HepG2 (cell line): ENCODE measurements around the gene DPEP1. TPM values are rescaled to one million over a fixed set of nuclear protein-coding genes. Genes with fewer than 3 reads are reported as not detected.

ENCODE experiments used
- BORCS8-MEF2B ChIP-seq: sonication (generic); formaldehyde crosslinking; IDR thresholded peaks from 2 replicates; pipeline ENCODE4 v1.8.0; 2022; ENCODE audit warnings: mild to moderate bottlenecking, missing genetic modification reagents
- CREM ChIP-seq, 2 experiments: sonication (generic) in 1 of 2; formaldehyde crosslinking in 1 of 2; IDR thresholded peaks; 2 replicates each; pipeline versions ENCODE4 v1.4.0 to v1.6.1; 2016 to 2020; ENCODE audit warnings: antibody characterized with exemption in 1 of 2, mild to moderate bottlenecking in 1 of 2, missing genetic modification reagents in 1 of 2
- ELF1 ChIP-seq: sonication (generic); formaldehyde crosslinking; IDR thresholded peaks from 2 replicates; pipeline ENCODE4 v1.4.0; 2020; ENCODE audit warnings: missing genetic modification reagents
- HNRNPUL1 ChIP-seq: fragments of 200-400 bp; formaldehyde crosslinking; IDR thresholded peaks from 2 replicates; pipeline ENCODE4 v1.6.1; 2017; ENCODE audit warnings: low read depth, mild to moderate bottlenecking, low read length, moderate library complexity
- MYNN ChIP-seq: sonication (generic); formaldehyde crosslinking; IDR thresholded peaks from 2 replicates; pipeline ENCODE4 v1.4.0; 2020; ENCODE audit warnings: mild to moderate bottlenecking, low read depth, missing genetic modification reagents
- PHF5A ChIP-seq: IDR thresholded peaks from one replicate; pipeline ENCODE4 v1.6.1; 2018; ENCODE audit warnings: low read depth, missing genetic modification reagents; ENCODE audit not compliant: unreplicated experiment
- RBAK ChIP-seq: sonication (generic); formaldehyde crosslinking; IDR thresholded peaks from 2 replicates; pipeline ENCODE4 v1.5.1; 2020; ENCODE audit warnings: mild to moderate bottlenecking, missing genetic modification reagents
- SNAPC2 ChIP-seq: sonication (generic); formaldehyde crosslinking; IDR thresholded peaks from 2 replicates; pipeline ENCODE4 v1.8.1; 2022; ENCODE audit warnings: mild to moderate bottlenecking, missing genetic modification reagents
- ZBTB14 ChIP-seq: sonication (generic); formaldehyde crosslinking; IDR thresholded peaks from 2 replicates; pipeline ENCODE4 v1.4.0; 2020; ENCODE audit warnings: missing genetic modification reagents
- ZBTB46 ChIP-seq: sonication (generic); formaldehyde crosslinking; IDR thresholded peaks from 2 replicates; pipeline ENCODE4 v1.4.0; 2020; ENCODE audit warnings: mild to moderate bottlenecking, missing genetic modification reagents, borderline replicate concordance
- ZNF12 ChIP-seq: sonication (generic); formaldehyde crosslinking; IDR thresholded peaks from 2 replicates; pipeline ENCODE4 v1.5.0; 2020; ENCODE audit warnings: missing genetic modification reagents
- ZNF253 ChIP-seq: sonication (generic); formaldehyde crosslinking; IDR thresholded peaks from 2 replicates; pipeline ENCODE4 v1.8.0; 2022; ENCODE audit warnings: mild to moderate bottlenecking, missing genetic modification reagents, borderline replicate concordance
- ZNF558 ChIP-seq: sonication (generic); formaldehyde crosslinking; IDR thresholded peaks from 2 replicates; pipeline ENCODE4 v1.9.0; 2022; ENCODE audit warnings: mild to moderate bottlenecking, missing genetic modification reagents, borderline replicate concordance
- ZNF569 ChIP-seq: sonication (generic); formaldehyde crosslinking; IDR thresholded peaks from 2 replicates; pipeline ENCODE4 v1.5.0; 2020; ENCODE audit warnings: mild to moderate bottlenecking, missing genetic modification reagents, moderate library complexity, borderline replicate concordance
- ZNF784 ChIP-seq: sonication (generic); formaldehyde crosslinking; IDR thresholded peaks from 2 replicates; pipeline ENCODE4 v1.5.1; 2020; ENCODE audit warnings: missing genetic modification reagents, mild to moderate bottlenecking, borderline replicate concordance
- polyA plus RNA-seq, 8 experiments: library from polyadenylated mRNA; depleted of rRNA in 3 of 8; stranded (reverse) in 7 of 8; unstranded in 1 of 8; fragments of >200 nt; fragmentation: Illumina TruSeq in 4 of 8; extraction: Trizol in 4 of 8; gene quantifications; 2 replicates each; pipeline versions ENCODE4 v1.2.1 to v1.2.3, GENCODE V29; 2011 to 2016; ENCODE audit warnings: low read depth in 4 of 8, missing spikeins in 1 of 8, mixed read lengths in 1 of 8; ENCODE audit not compliant: insufficient read depth in 1 of 8
- total RNA-seq, 5 experiments: library from RNA; depleted of rRNA; stranded (reverse); fragments of >200 nt; fragmentation: Illumina TruSeq; extraction: Trizol; gene quantifications; 2 replicates each; pipeline ENCODE4 v1.2.3, GENCODE V29; 2016; ENCODE audit warnings: low read depth in 1 of 5
- TF ChIP-seq, protein P1 (sequence below): sonication (generic); formaldehyde crosslinking; IDR thresholded peaks from 2 replicates; pipeline ENCODE4 v1.4.0; 2020; ENCODE audit warnings: missing genetic modification reagents, borderline replicate concordance
- TF ChIP-seq, protein P2 (sequence below), 2 experiments: sonication (generic) in 1 of 2; formaldehyde crosslinking in 1 of 2; IDR thresholded peaks; 2 replicates each; pipeline versions ENCODE4 v1.5.1 to v1.6.1; 2011 to 2020; ENCODE audit warnings: borderline replicate concordance in 1 of 2, low read depth in 1 of 2, low read length in 1 of 2, mild to moderate bottlenecking in 1 of 2, missing genetic modification reagents in 1 of 2, moderate library complexity in 1 of 2

The DPEP1 gene
- total and polyA plus RNA-seq, 2 of the 13 experiments (the other 11 are each of a cell fraction or from before 2014, with no cell fraction given), result 37.6 to 52.2 TPM

DNA sequence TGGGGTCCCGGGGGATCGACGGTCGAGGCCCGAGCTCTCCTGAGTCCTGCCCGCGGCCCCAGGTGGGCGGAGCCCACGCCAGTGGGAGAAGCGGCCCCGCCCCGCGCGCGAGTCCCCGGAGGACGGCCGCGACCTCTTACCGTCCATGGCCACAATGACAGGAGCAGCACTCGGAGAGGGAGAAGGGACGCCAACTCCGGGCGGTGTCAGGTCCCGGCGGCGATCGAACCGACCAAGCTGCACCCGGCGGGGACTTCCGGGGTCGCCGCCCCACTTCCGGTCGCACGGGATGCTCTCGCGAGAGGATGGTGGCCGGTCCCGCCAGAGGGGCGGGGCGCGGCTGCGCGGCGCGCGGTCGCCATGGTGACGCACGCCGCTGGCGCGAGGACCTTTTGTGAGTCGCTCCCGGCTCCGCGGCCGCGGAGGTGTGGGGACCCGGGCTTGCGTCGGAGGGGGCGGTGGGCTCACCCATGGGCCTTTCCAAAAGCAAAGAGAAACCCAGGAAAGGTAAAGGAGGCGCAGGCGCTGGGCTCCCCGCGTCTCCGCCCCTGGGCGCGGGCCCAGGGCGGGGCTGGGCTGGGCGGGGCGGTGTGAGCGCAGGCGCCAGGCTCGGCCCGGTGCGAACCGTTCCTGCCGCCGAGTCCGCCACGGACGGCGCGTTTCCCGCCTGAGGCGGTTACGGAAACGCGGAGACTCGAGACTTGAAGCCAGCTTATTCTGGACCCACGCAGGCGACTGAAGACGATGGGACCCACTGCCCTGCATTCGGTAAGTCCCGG, 44.2 kb downstream of the DPEP1 start, which contains the start of the genes CHMP1A and SPATA33 (continued):
- TF ChIP-seq MYNN (CRISPR knock-in tag), result peak; percentile 48; the same call in 1 of the 2 replicates
- TF ChIP-seq CREM (IDR thresholded peaks at IDR 0.05), result no peak
- no peak for TF ChIP-seq CREM (CRISPR knock-in tag; IDR thresholded peaks at IDR 0.05)
- peak; percentile 73 for TF ChIP-seq PHF5A (CRISPR knock-in tag)
- peak; percentile 65; the same call in 1 of the 2 replicates for TF ChIP-seq ZBTB14 (CRISPR knock-in tag)
- TF ChIP-seq ZBTB46 (CRISPR knock-in tag), result no peak
- TF ChIP-seq BORCS8-MEF2B, result peak; percentile 77
- TF ChIP-seq ZNF253 (CRISPR knock-in tag), result no peak
- peak; percentile 40; the same call in 1 of the 2 replicates for TF ChIP-seq RBAK
- TF ChIP-seq, protein P1, sequence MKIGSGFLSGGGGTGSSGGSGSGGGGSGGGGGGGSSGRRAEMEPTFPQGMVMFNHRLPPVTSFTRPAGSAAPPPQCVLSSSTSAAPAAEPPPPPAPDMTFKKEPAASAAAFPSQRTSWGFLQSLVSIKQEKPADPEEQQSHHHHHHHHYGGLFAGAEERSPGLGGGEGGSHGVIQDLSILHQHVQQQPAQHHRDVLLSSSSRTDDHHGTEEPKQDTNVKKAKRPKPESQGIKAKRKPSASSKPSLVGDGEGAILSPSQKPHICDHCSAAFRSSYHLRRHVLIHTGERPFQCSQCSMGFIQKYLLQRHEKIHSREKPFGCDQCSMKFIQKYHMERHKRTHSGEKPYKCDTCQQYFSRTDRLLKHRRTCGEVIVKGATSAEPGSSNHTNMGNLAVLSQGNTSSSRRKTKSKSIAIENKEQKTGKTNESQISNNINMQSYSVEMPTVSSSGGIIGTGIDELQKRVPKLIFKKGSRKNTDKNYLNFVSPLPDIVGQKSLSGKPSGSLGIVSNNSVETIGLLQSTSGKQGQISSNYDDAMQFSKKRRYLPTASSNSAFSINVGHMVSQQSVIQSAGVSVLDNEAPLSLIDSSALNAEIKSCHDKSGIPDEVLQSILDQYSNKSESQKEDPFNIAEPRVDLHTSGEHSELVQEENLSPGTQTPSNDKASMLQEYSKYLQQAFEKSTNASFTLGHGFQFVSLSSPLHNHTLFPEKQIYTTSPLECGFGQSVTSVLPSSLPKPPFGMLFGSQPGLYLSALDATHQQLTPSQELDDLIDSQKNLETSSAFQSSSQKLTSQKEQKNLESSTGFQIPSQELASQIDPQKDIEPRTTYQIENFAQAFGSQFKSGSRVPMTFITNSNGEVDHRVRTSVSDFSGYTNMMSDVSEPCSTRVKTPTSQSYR, result peak; percentile 10; the same call in 1 of the 2 replicates
- no peak for TF ChIP-seq ZNF569 (CRISPR knock-in tag)
- TF ChIP-seq HNRNPUL1, result no peak
- no peak for TF ChIP-seq SNAPC2 (CRISPR knock-in tag)
- TF ChIP-seq ZNF12 (CRISPR knock-in tag), result peak; percentile 34; the same call in 1 of the 2 replicates
- TF ChIP-seq ZNF784 (CRISPR knock-in tag), result no peak; the same call in 1 of the 2 replicates
- TF ChIP-seq, protein P2, sequence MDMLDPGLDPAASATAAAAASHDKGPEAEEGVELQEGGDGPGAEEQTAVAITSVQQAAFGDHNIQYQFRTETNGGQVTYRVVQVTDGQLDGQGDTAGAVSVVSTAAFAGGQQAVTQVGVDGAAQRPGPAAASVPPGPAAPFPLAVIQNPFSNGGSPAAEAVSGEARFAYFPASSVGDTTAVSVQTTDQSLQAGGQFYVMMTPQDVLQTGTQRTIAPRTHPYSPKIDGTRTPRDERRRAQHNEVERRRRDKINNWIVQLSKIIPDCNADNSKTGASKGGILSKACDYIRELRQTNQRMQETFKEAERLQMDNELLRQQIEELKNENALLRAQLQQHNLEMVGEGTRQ (IDR thresholded peaks at IDR 0.05; ENCODE audit: low read depth, low read length), result no peak
- TF ChIP-seq, protein P2 (CRISPR knock-in tag; IDR thresholded peaks at IDR 0.05; ENCODE audit: borderline replicate concordance), result no peak
- TF ChIP-seq ELF1 (CRISPR knock-in tag), result peak; percentile 95
- TF ChIP-seq ZNF558 (CRISPR knock-in tag), result peak; percentile 26; the same call in 1 of the 2 replicates
